Inflammatory macrophage (primary cell): Measurements from ENCODE around the gene FANCL.
"Not testable (repeated sequence)": the region's sequence is repeated elsewhere in the genome, so short reads cannot be mapped to it uniquely, and the experiment has no call there.

ENCODE experiments used
- DNase-seq, 2 donors: peaks; one replicate each; pipeline ENCODE4 v3.0.0-alpha.2; 2020 to 2022

FANCL gene

GRCh38 chr2:58204195-58204959 lies 36.7 kb downstream of the FANCL start:
- DNase-seq, result no peak

- no peak for DNase-seq
Measured at GRCh38 chr2:58203018-58203417, 38.1 kb downstream of the FANCL start.

GRCh38 chr2:58202404-58202803 lies 38.7 kb downstream of the FANCL start:
- DNase-seq, result no peak

- DNase-seq, result no peak
Measured at GRCh38 chr2:58197894-58198293, 43.2 kb downstream of the FANCL start.

- no peak for DNase-seq
Measured at GRCh38 chr2:58195662-58196061, 45.5 kb downstream of the FANCL start.

- no peak for DNase-seq
Measured at GRCh38 chr2:58194458-58194857, 46.7 kb downstream of the FANCL start.

GRCh38 chr2:58187022-58187421 lies 54.1 kb downstream of the FANCL start:
- DNase-seq, result not testable (repeated sequence)

GRCh38 chr2:58186501-58186900 lies 54.6 kb downstream of the FANCL start:
- no peak for DNase-seq

- no peak for DNase-seq
Measured at GRCh38 chr2:58182527-58182926, 58.6 kb downstream of the FANCL start.

GRCh38 chr2:58180635-58181034 lies 60.5 kb downstream of the FANCL start:
- DNase-seq, result no peak

GRCh38 chr2:58180175-58180574 lies 61.0 kb downstream of the FANCL start:
- DNase-seq, result not testable (repeated sequence)

GRCh38 chr2:58177187-58177586 lies 63.9 kb downstream of the FANCL start:
- not testable (repeated sequence) for DNase-seq

GRCh38 chr2:58171831-58172230 lies 69.3 kb downstream of the FANCL start:
- DNase-seq, result not testable (repeated sequence)

GRCh38 chr2:58170334-58170933 lies 70.7 kb downstream of the FANCL start:
- not testable (repeated sequence) for DNase-seq

- not testable (repeated sequence) for DNase-seq
Measured at GRCh38 chr2:58169845-58170244, 71.3 kb downstream of the FANCL start.

- DNase-seq, result not testable (repeated sequence)
Measured at GRCh38 chr2:58168130-58168529, 73.0 kb downstream of the FANCL start.

GRCh38 chr2:58163913-58164312 lies 77.2 kb downstream of the FANCL start:
- DNase-seq, result no peak

GRCh38 chr2:58158481-58158880 lies 82.6 kb downstream of the FANCL start:
- no peak for DNase-seq

GRCh38 chr2:58157754-58158153 lies 83.4 kb downstream of the FANCL start:
- no peak for DNase-seq

- DNase-seq, result no peak
Measured at GRCh38 chr2:58156780-58157179, 84.3 kb downstream of the FANCL start.

- DNase-seq, result no peak
Measured at GRCh38 chr2:58155160-58155778, 85.9 kb downstream of the FANCL start.

GRCh38 chr2:58146707-58147106 lies 94.4 kb downstream of the FANCL start:
- no peak for DNase-seq

GRCh38 chr2:58145769-58146168 lies 95.4 kb downstream of the FANCL start:
- not testable (repeated sequence) for DNase-seq

GRCh38 chr2:58140508-58141072 lies 100.5 kb downstream of the FANCL start:
- DNase-seq, result no peak
